NCI-H128 (cell line): Measurements from ENCODE around the gene KCNA3.
A peak's percentile ranks its signal among the peaks of the same experiment; 100 is the strongest.

ENCODE experiments used
- DNase-seq: peaks from one replicate; lab custom pipeline; 2025; ENCODE audit not compliant: unreplicated experiment; lab: John Stamatoyannopoulos, UW

KCNA3 gene

GRCh38 chr1:110639724-110640386, 34.9 kb downstream of the KCNA3 start:
- no peak for DNase-seq

DNA sequence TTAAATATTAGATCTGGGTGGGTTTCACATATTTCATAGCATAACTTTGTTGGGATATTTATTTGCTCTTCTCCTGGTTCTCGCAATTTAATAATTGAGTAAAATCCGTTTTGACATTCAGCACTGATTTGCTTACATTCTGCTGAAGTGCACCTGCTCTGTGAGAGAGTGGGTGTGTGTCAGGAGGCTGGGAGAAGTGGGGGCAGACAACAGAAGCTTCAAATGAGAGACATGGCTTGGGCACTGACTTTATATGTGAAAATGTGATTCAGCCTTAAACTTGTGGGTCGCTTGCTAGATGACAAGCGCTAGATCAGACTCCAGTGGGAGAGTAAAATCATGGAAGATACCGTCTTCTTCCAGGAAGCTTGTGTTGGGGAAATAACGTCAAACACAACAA, 36.2 kb downstream of the KCNA3 start:
- no peak for DNase-seq

DNA sequence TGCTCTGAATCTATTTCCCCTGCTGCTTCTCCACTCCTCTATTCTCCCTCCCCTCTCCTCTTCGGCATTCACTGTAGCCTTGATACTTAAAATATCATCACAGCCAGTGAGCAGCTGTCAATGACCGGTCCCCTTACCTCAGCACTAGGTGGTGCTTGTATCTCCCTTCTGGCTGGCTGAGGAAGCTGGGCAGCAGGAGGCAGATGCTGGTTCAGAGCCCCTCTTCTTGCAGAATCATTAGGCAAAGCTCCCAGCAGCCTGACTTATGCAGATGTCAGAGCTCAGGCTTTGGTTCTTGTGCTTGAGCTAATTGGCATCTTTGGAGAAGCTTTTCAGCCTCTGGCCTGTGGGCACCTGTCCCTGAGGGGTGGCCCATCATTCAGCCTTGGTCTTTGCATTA, 36.7 kb downstream of the KCNA3 start:
- no peak for DNase-seq

GRCh38 chr1:110637475-110637874, 37.3 kb downstream of the KCNA3 start:
- DNase-seq: no peak

DNA sequence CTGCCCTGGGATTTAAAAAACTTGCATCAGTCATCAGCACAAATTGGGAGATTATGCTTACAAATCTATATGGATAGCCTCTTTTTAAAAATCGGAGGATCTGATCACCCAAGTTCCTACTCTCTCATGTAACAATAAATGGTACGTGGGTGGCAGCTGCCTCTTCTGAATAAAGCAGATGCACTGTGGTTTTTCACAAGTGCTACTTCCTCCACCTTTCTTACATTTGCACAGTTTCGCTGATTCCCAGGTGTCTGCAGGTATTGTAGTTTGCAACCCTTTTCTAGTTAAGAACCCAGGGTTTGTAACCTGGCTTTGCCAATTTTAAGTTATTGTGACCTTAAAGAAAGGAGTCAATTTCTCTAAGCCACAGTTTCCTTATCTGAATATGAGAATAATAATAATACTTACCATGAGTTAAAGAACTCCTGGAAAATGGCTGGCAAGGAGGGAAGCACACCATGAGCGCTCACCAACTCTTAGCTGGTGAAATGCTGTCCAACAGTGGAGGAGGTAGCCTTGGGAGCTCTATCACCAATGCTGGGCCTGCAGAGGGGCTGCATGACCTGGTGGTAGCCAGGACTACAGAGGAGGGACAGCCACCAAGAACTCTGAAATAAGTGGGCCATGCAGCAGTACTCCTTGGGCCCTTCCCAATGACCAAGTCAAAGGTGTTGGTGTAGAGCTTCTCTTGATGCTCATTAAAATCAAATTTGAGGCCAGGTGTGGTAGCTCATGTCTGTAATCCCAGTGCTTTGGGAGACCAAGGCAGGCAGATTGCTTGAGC, 38.4 kb downstream of the KCNA3 start:
- no peak for DNase-seq

GRCh38 chr1:110635434-110635833, 39.3 kb downstream of the KCNA3 start:
- no peak for DNase-seq

DNA sequence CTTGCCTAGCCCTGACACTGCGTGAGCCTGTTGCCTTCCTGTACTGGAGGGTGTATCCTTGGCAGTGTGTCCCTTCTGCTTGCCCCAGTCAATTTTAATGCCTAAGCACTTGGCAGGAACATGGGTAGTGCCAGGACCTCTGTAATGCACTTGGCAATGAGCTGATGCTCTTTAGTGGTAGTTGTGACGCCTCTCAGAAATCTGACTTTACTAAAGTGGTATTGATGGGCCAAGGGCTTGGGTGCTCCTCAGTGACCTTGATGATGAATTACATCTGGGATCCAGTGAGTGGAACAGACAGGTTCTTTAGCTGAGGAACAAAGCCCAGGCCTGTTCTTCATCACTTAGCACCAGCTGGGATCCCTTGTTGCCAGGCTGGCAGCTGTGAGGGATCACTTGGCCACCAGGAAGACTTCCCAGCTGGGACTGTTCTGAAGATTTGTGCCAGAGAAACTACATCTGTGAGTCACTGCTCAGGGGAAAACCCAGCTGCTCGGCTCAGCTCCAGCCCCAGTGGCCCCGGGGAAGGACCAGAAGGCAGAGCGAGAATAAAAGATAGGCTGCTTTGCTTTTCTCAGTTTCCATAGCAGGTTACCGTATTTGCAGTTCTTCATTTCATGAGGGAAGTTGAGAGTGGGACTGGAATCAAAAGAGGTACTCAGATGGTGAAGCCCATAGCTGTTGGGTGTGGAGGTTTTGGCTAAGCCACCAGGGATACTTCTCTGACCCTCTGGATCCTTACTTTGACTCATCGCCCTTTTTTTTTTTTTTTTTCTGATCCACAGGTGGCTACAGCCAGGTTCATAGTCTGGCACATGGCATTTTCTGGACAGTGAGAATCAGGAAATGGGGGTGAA, 40.1 kb downstream of the KCNA3 start:
- no peak for DNase-seq

DNA sequence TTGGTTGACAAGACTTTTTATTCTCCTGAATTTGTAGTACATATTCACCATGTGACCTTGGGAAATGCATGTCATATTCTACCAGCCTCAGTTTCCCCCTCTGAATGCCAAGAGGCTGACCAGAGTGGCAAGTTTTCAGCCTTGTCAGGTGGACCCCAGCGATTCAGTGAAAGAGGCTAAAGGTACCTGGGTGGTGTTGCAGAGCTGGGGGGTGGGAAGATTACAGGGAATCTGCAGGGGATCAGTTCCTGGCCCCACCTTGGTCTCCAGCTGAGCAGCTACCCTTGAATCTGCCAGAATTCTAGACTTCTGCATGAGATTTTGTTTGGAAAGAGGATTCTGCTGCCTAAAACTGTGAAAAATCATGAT, 40.7 kb downstream of the KCNA3 start:
- no peak for DNase-seq

- no peak for DNase-seq
Measured at GRCh38 chr1:110633646-110634030, 41.1 kb downstream of the KCNA3 start.

GRCh38 chr1:110631836-110632620, 42.7 kb downstream of the KCNA3 start:
- DNase-seq: no peak

GRCh38 chr1:110630839-110631663, 43.7 kb downstream of the KCNA3 start:
- DNase-seq: peak; percentile 70

- DNase-seq: no peak
Measured at GRCh38 chr1:110628323-110629105, 46.2 kb downstream of the KCNA3 start.

GRCh38 chr1:110627764-110628163, 47.0 kb downstream of the KCNA3 start:
- no peak for DNase-seq

DNA sequence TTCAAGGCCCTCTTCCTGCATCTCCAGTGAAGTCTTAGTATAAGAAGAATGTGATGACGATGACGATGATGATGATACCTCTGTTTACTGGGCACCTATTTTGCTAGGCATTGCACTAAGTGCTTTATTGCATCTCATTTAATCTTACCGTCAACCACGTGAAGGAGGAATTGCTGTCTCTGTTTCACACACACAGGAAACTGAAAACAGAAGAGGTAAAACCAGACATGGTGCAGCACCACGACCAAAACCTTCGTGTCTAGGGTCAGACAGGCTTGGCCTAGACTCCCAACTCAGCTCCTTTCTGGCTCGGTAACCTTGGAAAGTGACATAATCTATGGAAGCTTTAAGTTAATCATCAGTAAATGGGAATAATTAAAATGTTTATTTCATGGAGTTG, 47.9 kb downstream of the KCNA3 start:
- DNase-seq: no peak
